H9 (cell line): ENCODE data around the gene EFS. TPM values are rescaled to one million over a fixed set of nuclear protein-coding genes. Genes with fewer than 3 reads are reported as not detected.

ENCODE experiments used
- DNase-seq: peaks from one replicate; pipeline ENCODE4 v3.0.0-alpha.2; 2017
- H2AFZ ChIP-seq: one replicate; pipeline ENCODE4 v1.6.1; 2013; ENCODE audit warnings: mild to moderate bottlenecking, low read length, control low read depth, moderate library complexity
- H2AK5ac ChIP-seq: 2 replicates; pipeline ENCODE4 v1.6.1; 2013; ENCODE audit warnings: low read length, control low read depth, mixed read lengths; ENCODE audit not compliant: insufficient read length
- H2BK120ac ChIP-seq: one replicate; pipeline ENCODE4 v1.6.1; 2013; ENCODE audit warnings: low read depth, mild to moderate bottlenecking, low read length, control low read depth, inconsistent platforms; ENCODE audit not compliant: poor library complexity, severe bottlenecking
- H2BK12ac ChIP-seq: 2 replicates; pipeline ENCODE4 v1.6.1; 2013; ENCODE audit warnings: low read length, control low read depth, mixed read lengths, low read depth; ENCODE audit not compliant: insufficient read length
- H2BK15ac ChIP-seq: 2 replicates; pipeline ENCODE4 v1.6.1; 2013; ENCODE audit warnings: low read depth, low read length, control low read depth
- H2BK20ac ChIP-seq: one replicate; pipeline ENCODE4 v1.6.1; 2013; ENCODE audit warnings: low read depth, mild to moderate bottlenecking, low read length, control low read depth, inconsistent platforms; ENCODE audit not compliant: poor library complexity, severe bottlenecking
- H2BK5ac ChIP-seq: 2 replicates; pipeline ENCODE4 v1.6.1; 2013; ENCODE audit warnings: low read length, control low read depth, mixed read lengths; ENCODE audit not compliant: insufficient read length
- H3K14ac ChIP-seq: 2 replicates; pipeline ENCODE4 v1.6.1; 2013; ENCODE audit warnings: low read length, control low read depth; ENCODE audit not compliant: insufficient read depth
- H3K18ac ChIP-seq: 2 replicates; pipeline ENCODE4 v1.6.1; 2013; ENCODE audit warnings: low read depth, mild to moderate bottlenecking, mixed read lengths, low read length, control low read depth; ENCODE audit not compliant: insufficient read length
- H3K23ac ChIP-seq: 2 replicates; pipeline ENCODE4 v1.6.1; 2013; ENCODE audit warnings: low read length, control low read depth, mixed read lengths, low read depth; ENCODE audit not compliant: insufficient read length
- H3K23me2 ChIP-seq: 2 replicates; pipeline ENCODE4 v1.6.1; 2013; ENCODE audit warnings: low read depth, mild to moderate bottlenecking, mixed read lengths, low read length, control low read depth; ENCODE audit not compliant: insufficient read length, poor library complexity, severe bottlenecking
- H3K27ac ChIP-seq: 2 replicates; pipeline ENCODE4 v1.5.1; 2013; ENCODE audit warnings: low read length, control low read depth, mixed read lengths, low read depth; ENCODE audit not compliant: insufficient read length
- H3K27me3 ChIP-seq: 2 replicates; pipeline ENCODE4 v1.6.1; 2013; ENCODE audit warnings: low read length, control low read depth, inconsistent platforms; ENCODE audit not compliant: insufficient read depth
- H3K4ac ChIP-seq: 2 replicates; pipeline ENCODE4 v1.6.1; 2013; ENCODE audit warnings: low read depth, mild to moderate bottlenecking, control low read depth, inconsistent platforms, low read length, moderate library complexity
- H3K4me1 ChIP-seq: 2 replicates; pipeline ENCODE4 v1.6.1; 2013; ENCODE audit warnings: low read length, control low read depth, inconsistent platforms; ENCODE audit not compliant: insufficient read depth
- H3K4me2 ChIP-seq: 2 replicates; pipeline ENCODE4 v1.6.1; 2013; ENCODE audit warnings: low read length, control low read depth, mixed read lengths; ENCODE audit not compliant: insufficient read length, insufficient read depth
- H3K56ac ChIP-seq: 2 replicates; pipeline ENCODE4 v1.6.1; 2013; ENCODE audit warnings: low read depth, mild to moderate bottlenecking, mixed read lengths, low read length, control low read depth; ENCODE audit not compliant: insufficient read length
- H3K79me1 ChIP-seq: 2 replicates; pipeline ENCODE4 v1.6.1; 2013; ENCODE audit warnings: low read depth, mild to moderate bottlenecking, moderate library complexity, low read length, control low read depth, inconsistent platforms; ENCODE audit not compliant: insufficient read depth, poor library complexity, severe bottlenecking
- H3K79me2 ChIP-seq: 2 replicates; pipeline ENCODE4 v1.6.1; 2013; ENCODE audit warnings: low read length, control low read depth, inconsistent platforms; ENCODE audit not compliant: insufficient read depth
- H3K9ac ChIP-seq: 2 replicates; pipeline ENCODE4 v1.6.1; 2013; ENCODE audit warnings: low read length, control low read depth, mixed read lengths; ENCODE audit not compliant: insufficient read length; ENCODE audit errors: extremely low read depth
- H3K9me3 ChIP-seq: one replicate; pipeline ENCODE4 v1.6.1; 2013; ENCODE audit warnings: low read depth, low read length, inconsistent platforms; ENCODE audit not compliant: control insufficient read depth
- H3T11ph ChIP-seq: one replicate; pipeline ENCODE4 v1.6.1; 2013; ENCODE audit warnings: mild to moderate bottlenecking, low read length, control low read depth, inconsistent platforms
- H4K20me1 ChIP-seq: one replicate; pipeline ENCODE4 v1.6.1; 2013; ENCODE audit not compliant: control insufficient read depth, insufficient read length, insufficient read depth
- H4K5ac ChIP-seq: 2 replicates; pipeline ENCODE4 v1.6.1; 2013; ENCODE audit warnings: low read depth, mild to moderate bottlenecking, mixed read lengths, low read length, control low read depth; ENCODE audit not compliant: insufficient read length
- H4K8ac ChIP-seq: replicated peaks from 2 replicates; pipeline ENCODE4 v1.6.1; 2013; ENCODE audit warnings: low read length, control low read depth, mixed read lengths, low read depth; ENCODE audit not compliant: insufficient read length
- H4K91ac ChIP-seq: 2 replicates; pipeline ENCODE4 v1.6.1; 2013; ENCODE audit warnings: low read depth, mild to moderate bottlenecking, moderate library complexity, mixed read lengths, low read length, control low read depth; ENCODE audit not compliant: insufficient read length
- H3K27ac Mint-ChIP-seq, 3 experiments: 2 replicates in 2 of 3; 3 replicates in 1 of 3; pipeline ENCODE4 v1.8.0; 2020 to 2021; ENCODE audit warnings: mixed read lengths in 3 of 3, mild to moderate bottlenecking in 1 of 3, moderate library complexity in 1 of 3
- H3K27me3 Mint-ChIP-seq: 2 replicates; pipeline ENCODE4 v1.8.0; 2021; ENCODE audit warnings: low read depth, mild to moderate bottlenecking, moderate library complexity, mixed read lengths
- H3K36me3 Mint-ChIP-seq, 3 experiments: 2 replicates in 2 of 3; 3 replicates in 1 of 3; pipeline ENCODE4 v1.8.0; 2020 to 2021; ENCODE audit warnings: low read depth in 3 of 3, mixed read lengths in 3 of 3; ENCODE audit not compliant: insufficient read depth in 1 of 3
- H3K4me1 Mint-ChIP-seq, 2 experiments: 2 replicates each; pipeline ENCODE4 v1.8.0; 2020; ENCODE audit warnings: mixed read lengths in 2 of 2
- H3K4me3 Mint-ChIP-seq, 2 experiments: 2 replicates in 1 of 2; 3 replicates in 1 of 2; pipeline ENCODE4 v1.8.0; 2020 to 2021; ENCODE audit warnings: mild to moderate bottlenecking in 2 of 2, mixed read lengths in 2 of 2, moderate library complexity in 1 of 2
- H3K9me3 Mint-ChIP-seq, 2 experiments: 2 replicates in 1 of 2; 3 replicates in 1 of 2; pipeline ENCODE4 v1.8.0; 2020; ENCODE audit warnings: mild to moderate bottlenecking in 2 of 2, mixed read lengths in 2 of 2, moderate library complexity in 1 of 2
- WGBS: extraction: QIAGEN DNeasy Blood & Tissue Kit; methylation state at CpG from one replicate; pipeline ENCODE4 v1.1.7; 2013; ENCODE audit warnings: missing lambda C conversion rate, low lambda C conversion rate, mixed read lengths; ENCODE audit not compliant: insufficient read length; ENCODE audit errors: extremely low coverage; 5-methylcytosine and 5-hydroxymethylcytosine counted together
- total RNA-seq: library from RNA; stranded (reverse); gene quantifications from 2 replicates; pipeline ENCODE4 v1.2.1, GENCODE V29; 2021
- TF ChIP-seq, protein P1 (sequence below): fragments of 200-600 bp; sonication (generic); conservative IDR thresholded peaks from 3 replicates; pipeline ENCODE4 v1.8.0; 2021; ENCODE audit warnings: antibody characterized with exemption, mild to moderate bottlenecking

The EFS gene
- total RNA-seq, 1 experiment from 2014 or later = 32.1 TPM

DNA sequence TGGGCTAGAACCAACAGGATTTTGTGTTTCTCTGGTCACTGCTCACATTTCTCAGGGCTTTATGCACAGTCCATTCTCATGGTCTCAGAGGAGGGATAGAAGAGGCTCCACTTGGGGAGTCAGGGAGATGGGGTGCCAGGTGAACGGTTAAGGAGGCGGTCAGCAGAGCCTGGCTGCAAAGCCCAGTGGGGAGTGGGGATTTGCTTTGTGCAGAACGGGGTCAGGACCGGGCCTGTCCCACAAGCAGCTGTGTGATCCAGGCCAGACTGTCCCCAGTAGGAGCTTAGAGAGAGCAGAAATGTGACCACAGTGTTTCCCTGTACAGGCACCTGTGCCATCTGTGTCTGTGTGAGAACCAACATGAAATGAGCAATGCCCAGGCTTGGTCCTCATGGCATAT lies 16.0 kb upstream of the EFS start:
- no peak overlapping the region for H2BK20ac ChIP-seq
- H3K4me2 ChIP-seq = no peak overlapping the region
- TF ChIP-seq, protein P1, sequence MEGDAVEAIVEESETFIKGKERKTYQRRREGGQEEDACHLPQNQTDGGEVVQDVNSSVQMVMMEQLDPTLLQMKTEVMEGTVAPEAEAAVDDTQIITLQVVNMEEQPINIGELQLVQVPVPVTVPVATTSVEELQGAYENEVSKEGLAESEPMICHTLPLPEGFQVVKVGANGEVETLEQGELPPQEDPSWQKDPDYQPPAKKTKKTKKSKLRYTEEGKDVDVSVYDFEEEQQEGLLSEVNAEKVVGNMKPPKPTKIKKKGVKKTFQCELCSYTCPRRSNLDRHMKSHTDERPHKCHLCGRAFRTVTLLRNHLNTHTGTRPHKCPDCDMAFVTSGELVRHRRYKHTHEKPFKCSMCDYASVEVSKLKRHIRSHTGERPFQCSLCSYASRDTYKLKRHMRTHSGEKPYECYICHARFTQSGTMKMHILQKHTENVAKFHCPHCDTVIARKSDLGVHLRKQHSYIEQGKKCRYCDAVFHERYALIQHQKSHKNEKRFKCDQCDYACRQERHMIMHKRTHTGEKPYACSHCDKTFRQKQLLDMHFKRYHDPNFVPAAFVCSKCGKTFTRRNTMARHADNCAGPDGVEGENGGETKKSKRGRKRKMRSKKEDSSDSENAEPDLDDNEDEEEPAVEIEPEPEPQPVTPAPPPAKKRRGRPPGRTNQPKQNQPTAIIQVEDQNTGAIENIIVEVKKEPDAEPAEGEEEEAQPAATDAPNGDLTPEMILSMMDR = no peak
- no peak overlapping the region for H3K14ac ChIP-seq
- no peak overlapping the region for H4K91ac ChIP-seq
- H3K9ac ChIP-seq = no peak overlapping the region
- H2BK120ac ChIP-seq = no peak overlapping the region
- no peak overlapping the region for H4K5ac ChIP-seq
- no peak overlapping the region for H2BK5ac ChIP-seq
- H4K8ac ChIP-seq = no peak overlapping the region
- H3K4me1 ChIP-seq = no peaks in the 10 kb centered on the region
- WGBS = no CpG with 5 or more reads among the region's 4 CpGs
- Mint-ChIP-seq H3K4me3 (no peak overlapping the region; a peak in 1 of 5 replicates), H3K9me3 (no peaks in the 10 kb centered on the region), H3K27ac (no peak overlapping the region; a peak in 1 of 7 replicates), H3K4me1 (peaks cover 9 to 20% of the 10 kb centered on the region in 2 experiments), H3K27me3 (peaks cover 67% of the 10 kb centered on the region), H3K36me3 (no peaks in the 10 kb centered on the region; a peak in 1 of 7 replicates)
- H3K27ac ChIP-seq = no peak overlapping the region
- H2AK5ac ChIP-seq = no peak overlapping the region
- H3K23ac ChIP-seq = no peak overlapping the region
- no peaks in the 10 kb centered on the region for H3K79me2 ChIP-seq
- H3T11ph ChIP-seq = no peak overlapping the region
- no peak overlapping the region for H3K18ac ChIP-seq
- H2BK12ac ChIP-seq = no peak overlapping the region
- no peaks in the 10 kb centered on the region for H3K79me1 ChIP-seq
- H3K23me2 ChIP-seq = no peaks in the 10 kb centered on the region
- H3K56ac ChIP-seq = no peak overlapping the region
- H3K9me3 ChIP-seq = no peaks in the 10 kb centered on the region
- H4K20me1 ChIP-seq = no peaks in the 10 kb centered on the region
- H3K27me3 ChIP-seq = no peaks in the 10 kb centered on the region; the same call in 1 of the 2 replicates
- H3K4ac ChIP-seq = no peak overlapping the region
- DNase-seq = no peak
- no peak overlapping the region for H2AFZ ChIP-seq
- H2BK15ac ChIP-seq = no peak overlapping the region
